IMR-90 (cell line): ENCODE data around the gene TMEM9. TPM values are rescaled to one million over a fixed set of nuclear protein-coding genes. Genes with fewer than 3 reads are reported as not detected.

ENCODE experiments used
- ATAC-seq: fragments of 200-7000 bp; cut with Tn5 transposase; 2 replicates; pipeline ENCODE4 v1.9.1; 2020; ENCODE audit warnings: low read depth, mild to moderate bottlenecking, moderate library complexity
- BruUV-seq: library from RNA; stranded (reverse); fragments of 400-500 nt; replicated peaks from 2 replicates; lab custom pipeline; 2021; lab: Mats Ljungman, UMichigan
- CTCF ChIA-PET: fragments of 300-600 bp; formaldehyde crosslinking; extraction: SDS; loops from one replicate; lab custom pipeline; 2021; ENCODE audit warnings: antibody characterized with exemption; lab: Yijun Ruan, JAX
- POLR2A ChIA-PET: fragments of 300-600 bp; sonication (Branson Sonifier 250); formaldehyde crosslinking; loops from one replicate; lab custom pipeline; 2022; ENCODE audit warnings: antibody characterized with exemption; ENCODE audit not compliant: unreplicated experiment; lab: Charles Lee
- DNase-seq: peaks from one replicate; pipeline ENCODE4 v3.0.0; 2013
- H2AFZ ChIP-seq: replicated peaks from 2 replicates; pipeline ENCODE3; 2013; ENCODE audit warnings: low read length, mild to moderate bottlenecking; ENCODE audit not compliant: poor library complexity
- H2AK5ac ChIP-seq: 2 replicates; pipeline ENCODE4 v1.6.1; 2013; ENCODE audit warnings: low read depth, low read length, inconsistent platforms
- H2AK9ac ChIP-seq: replicated peaks from 2 replicates; pipeline ENCODE3; 2013; ENCODE audit warnings: mild to moderate bottlenecking, low read depth, low read length, moderate library complexity; ENCODE audit not compliant: poor library complexity
- H2BK120ac ChIP-seq: 2 replicates; pipeline ENCODE4 v1.6.1; 2013; ENCODE audit warnings: low read depth, low read length, inconsistent platforms
- H2BK15ac ChIP-seq: 3 replicates; pipeline ENCODE4 v1.6.1; 2013; ENCODE audit warnings: low read depth, low read length, inconsistent platforms
- H2BK20ac ChIP-seq: 2 replicates; pipeline ENCODE4 v1.6.1; 2013; ENCODE audit warnings: low read depth, mild to moderate bottlenecking, inconsistent platforms, low read length, moderate library complexity
- H2BK5ac ChIP-seq: 2 replicates; pipeline ENCODE4 v1.6.1; 2013; ENCODE audit warnings: mild to moderate bottlenecking, low read depth, low read length, inconsistent platforms; ENCODE audit not compliant: poor library complexity, severe bottlenecking
- H3K14ac ChIP-seq: replicated peaks from 2 replicates; pipeline ENCODE4 v1.6.1; 2013; ENCODE audit warnings: low read depth, low read length, inconsistent platforms
- H3K18ac ChIP-seq: 2 replicates; pipeline ENCODE4 v1.6.1; 2013; ENCODE audit warnings: low read depth, low read length, control low read depth
- H3K23ac ChIP-seq: 2 replicates; pipeline ENCODE4 v1.6.1; 2013; ENCODE audit warnings: low read depth, low read length, inconsistent platforms
- H3K27ac ChIP-seq: 2 replicates; pipeline ENCODE4 v1.5.1; 2013; ENCODE audit warnings: mild to moderate bottlenecking, control low read depth, low read length; ENCODE audit not compliant: insufficient read depth
- H3K27me3 ChIP-seq: 2 replicates; pipeline ENCODE4 v1.6.1; 2013; ENCODE audit warnings: low read length; ENCODE audit not compliant: control insufficient read depth, insufficient read depth
- H3K36me3 ChIP-seq: 2 replicates; pipeline ENCODE4 v1.6.1; 2013; ENCODE audit warnings: low read length, mixed read lengths; ENCODE audit not compliant: control insufficient read depth, insufficient read depth
- H3K4ac ChIP-seq: 2 replicates; pipeline ENCODE4 v1.6.1; 2013; ENCODE audit warnings: low read depth, low read length, inconsistent platforms
- H3K4me1 ChIP-seq: 2 replicates; pipeline ENCODE4 v1.6.1; 2013; ENCODE audit warnings: low read length, mixed read lengths; ENCODE audit not compliant: control insufficient read depth, insufficient read depth
- H3K4me2 ChIP-seq: 2 replicates; pipeline ENCODE4 v1.6.1; 2013; ENCODE audit warnings: low read depth, mild to moderate bottlenecking, control low read depth, low read length, moderate library complexity
- H3K4me3 ChIP-seq: 2 replicates; pipeline ENCODE4 v1.5.1; 2013; ENCODE audit warnings: low read depth, mild to moderate bottlenecking, control low read depth, low read length, moderate library complexity; ENCODE audit not compliant: insufficient read depth
- H3K56ac ChIP-seq: 2 replicates; pipeline ENCODE4 v1.6.1; 2013; ENCODE audit warnings: low read length, inconsistent platforms; ENCODE audit not compliant: insufficient read depth; ENCODE audit errors: extremely low read depth
- H3K79me1 ChIP-seq, 2 experiments: 2 replicates each; pipeline ENCODE4 v1.6.1; 2013; ENCODE audit warnings: low read length in 2 of 2, inconsistent platforms in 1 of 2, low read depth in 1 of 2
- H3K9ac ChIP-seq: 2 replicates; pipeline ENCODE4 v1.6.1; 2013; ENCODE audit warnings: low read depth, low read length, control low read depth
- H3K9me1 ChIP-seq: 2 replicates; pipeline ENCODE4 v1.6.1; 2013; ENCODE audit warnings: low read length, inconsistent platforms; ENCODE audit not compliant: insufficient read depth
- H3K9me3 ChIP-seq: 2 replicates; pipeline ENCODE4 v1.6.1; 2013; ENCODE audit warnings: low read length; ENCODE audit not compliant: control insufficient read depth, insufficient read depth
- H4K20me1 ChIP-seq: 2 replicates; pipeline ENCODE4 v1.6.1; 2013; ENCODE audit warnings: low read length, inconsistent platforms; ENCODE audit not compliant: insufficient read depth
- H4K5ac ChIP-seq: 2 replicates; pipeline ENCODE4 v1.6.1; 2013; ENCODE audit warnings: mild to moderate bottlenecking, low read depth, low read length, control low read depth
- H4K8ac ChIP-seq, 2 experiments: 2 replicates each; pipeline ENCODE4 v1.6.1; 2013; ENCODE audit warnings: low read depth in 2 of 2, low read length in 2 of 2, control low read depth in 1 of 2, inconsistent platforms in 1 of 2
- H4K91ac ChIP-seq: 2 replicates; pipeline ENCODE4 v1.6.1; 2013; ENCODE audit warnings: low read depth, low read length, inconsistent platforms; ENCODE audit not compliant: insufficient read depth
- BHLHE40 ChIP-seq: fragments of 150-350 bp; IDR thresholded peaks from 2 replicates; pipeline ENCODE4 v1.6.1; 2016; ENCODE audit warnings: mild to moderate bottlenecking, low read depth, low read length
- CEBPB ChIP-seq: IDR thresholded peaks from 2 replicates; pipeline ENCODE4 v1.6.1; 2012; ENCODE audit warnings: low read depth, low read length, improper control_type of control experiment
- FOS ChIP-seq: fragments of 150-350 bp; IDR thresholded peaks from 2 replicates; pipeline ENCODE4 v1.6.1; 2016; ENCODE audit warnings: low read depth, low read length
- MAZ ChIP-seq: IDR thresholded peaks from 2 replicates; pipeline ENCODE4 v1.6.1; 2012; ENCODE audit warnings: low read depth, mild to moderate bottlenecking, low read length, improper control_type of control experiment, moderate library complexity, borderline replicate concordance
- MXI1 ChIP-seq: IDR thresholded peaks from 2 replicates; pipeline ENCODE4 v1.6.1; 2012; ENCODE audit warnings: low read depth, mild to moderate bottlenecking, low read length, moderate library complexity, borderline replicate concordance
- NFE2L2 ChIP-seq: fragments of 150-350 bp; IDR thresholded peaks from 2 replicates; pipeline ENCODE4 v1.6.1; 2016; ENCODE audit warnings: low read depth, mild to moderate bottlenecking, low read length
- POLR2A ChIP-seq: IDR thresholded peaks from 2 replicates; pipeline ENCODE4 v1.6.1; 2012; ENCODE audit warnings: mild to moderate bottlenecking, low read depth, low read length
- RAD21 ChIP-seq: IDR thresholded peaks from 2 replicates; pipeline ENCODE4 v1.6.1; 2012; ENCODE audit warnings: low read length, improper control_type of control experiment
- RCOR1 ChIP-seq: IDR thresholded peaks from 2 replicates; pipeline ENCODE4 v1.6.1; 2012; ENCODE audit warnings: mild to moderate bottlenecking, low read length, improper control_type of control experiment; ENCODE audit not compliant: insufficient replicate concordance
- RFX5 ChIP-seq: IDR thresholded peaks from 2 replicates; pipeline ENCODE4 v1.8.0; 2012; ENCODE audit warnings: low read depth, mild to moderate bottlenecking, low read length, moderate library complexity
- SMC3 ChIP-seq: fragments of 150-350 bp; IDR thresholded peaks from 2 replicates; pipeline ENCODE4 v1.6.1; 2016; ENCODE audit warnings: low read depth, mild to moderate bottlenecking, antibody characterized with exemption, low read length, moderate library complexity
- WGBS, 2 experiments: methylation state at CpG; one replicate each; pipeline versions ENCODE4 v1.1.5 to v1.1.7; 2013; ENCODE audit warnings: missing lambda C conversion rate in 2 of 2; ENCODE audit not compliant: insufficient read length in 1 of 2; ENCODE audit errors: extremely low coverage in 2 of 2; 5-methylcytosine and 5-hydroxymethylcytosine counted together
- dilution Hi-C: fragments of 300-500 bp; cut with HindIII; formaldehyde crosslinking; loops from one replicate; pipeline ENCODE4 v1.14.3; 2018; ENCODE audit warnings: low sequenced_read_pairs; ENCODE audit not compliant: unreplicated experiment
- in situ Hi-C: fragments of 300-500 bp; cut with MboI; formaldehyde crosslinking; loops from 3 replicates; pipeline ENCODE4 v1.14.3; 2019; ENCODE audit warnings: low sequenced_read_pairs, inconsistent platforms, mixed read lengths
- intact Hi-C: fragments of 100-400 bp; cut with micrococcal nuclease; formaldehyde crosslinking; loops from 2 replicates; pipeline ENCODE4 v1.10.0; 2022
- polyA plus RNA-seq, 3 experiments: library from polyadenylated mRNA; depleted of rRNA; stranded (reverse); fragments of >200 nt; gene quantifications; 2 replicates each; pipeline ENCODE4 v1.2.3, GENCODE V29; 2012; ENCODE audit warnings: low replicate concordance in 1 of 3
- total RNA-seq: library from RNA; depleted of rRNA; stranded (reverse); fragments of >200 nt; gene quantifications from 2 replicates; pipeline ENCODE4 v1.2.3, GENCODE V29; 2012
- TF ChIP-seq, protein P1 (sequence below): fragments of 150-350 bp; IDR thresholded peaks from 2 replicates; pipeline ENCODE4 v1.6.1; 2016; ENCODE audit warnings: low read depth, mild to moderate bottlenecking, low read length, moderate library complexity, borderline replicate concordance
- TF ChIP-seq, protein P2 (sequence below): fragments of 150-350 bp; IDR thresholded peaks from 2 replicates; pipeline ENCODE4 v1.6.1; 2017; ENCODE audit warnings: mild to moderate bottlenecking, antibody characterized with exemption, low read length, low read depth
- TF ChIP-seq, protein P3 (sequence below): conservative IDR thresholded peaks from 2 replicates; pipeline ENCODE4 v1.5.1; 2012; ENCODE audit warnings: mild to moderate bottlenecking, low read depth, low read length, improper control_type of control experiment

The TMEM9 gene
- total and polyA plus RNA-seq, 2 of the 4 experiments (the other 2 are of a cell fraction), result 76.7 to 107 TPM

DNA sequence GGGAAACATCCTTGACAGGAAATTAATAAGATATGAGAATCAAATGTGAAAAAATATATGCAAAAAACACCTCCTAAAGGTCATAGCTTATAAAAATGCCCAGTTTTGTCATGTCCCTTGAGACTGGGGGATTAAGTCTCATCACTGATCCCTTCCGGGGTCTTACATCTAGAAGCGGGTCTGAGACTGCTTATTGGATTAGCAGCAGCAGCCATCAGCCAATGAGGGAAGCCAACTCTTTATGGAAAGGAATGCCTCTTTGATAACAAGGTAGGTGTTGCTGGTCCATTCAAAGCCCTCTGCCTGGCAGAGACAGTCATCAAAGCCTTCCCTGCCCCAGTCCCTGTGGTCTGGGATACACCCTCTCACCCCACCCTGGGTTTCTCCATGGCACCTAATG lies 38.2 kb downstream of the TMEM9 start:
- no peak for DNase-seq
- TF ChIP-seq RAD21 (no peak), RCOR1 (no peak), FOS (no peak), NFE2L2 (no peak), RFX5 (no peak), MXI1 (no peak), POLR2A (no peak), SMC3 (no peak), CEBPB (no peak), MAZ (no peak), BHLHE40 (no peak)
- TF ChIP-seq, protein P1, sequence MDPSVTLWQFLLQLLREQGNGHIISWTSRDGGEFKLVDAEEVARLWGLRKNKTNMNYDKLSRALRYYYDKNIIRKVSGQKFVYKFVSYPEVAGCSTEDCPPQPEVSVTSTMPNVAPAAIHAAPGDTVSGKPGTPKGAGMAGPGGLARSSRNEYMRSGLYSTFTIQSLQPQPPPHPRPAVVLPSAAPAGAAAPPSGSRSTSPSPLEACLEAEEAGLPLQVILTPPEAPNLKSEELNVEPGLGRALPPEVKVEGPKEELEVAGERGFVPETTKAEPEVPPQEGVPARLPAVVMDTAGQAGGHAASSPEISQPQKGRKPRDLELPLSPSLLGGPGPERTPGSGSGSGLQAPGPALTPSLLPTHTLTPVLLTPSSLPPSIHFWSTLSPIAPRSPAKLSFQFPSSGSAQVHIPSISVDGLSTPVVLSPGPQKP, result no peak
- TF ChIP-seq, protein P2, sequence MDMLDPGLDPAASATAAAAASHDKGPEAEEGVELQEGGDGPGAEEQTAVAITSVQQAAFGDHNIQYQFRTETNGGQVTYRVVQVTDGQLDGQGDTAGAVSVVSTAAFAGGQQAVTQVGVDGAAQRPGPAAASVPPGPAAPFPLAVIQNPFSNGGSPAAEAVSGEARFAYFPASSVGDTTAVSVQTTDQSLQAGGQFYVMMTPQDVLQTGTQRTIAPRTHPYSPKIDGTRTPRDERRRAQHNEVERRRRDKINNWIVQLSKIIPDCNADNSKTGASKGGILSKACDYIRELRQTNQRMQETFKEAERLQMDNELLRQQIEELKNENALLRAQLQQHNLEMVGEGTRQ, result no peak
- TF ChIP-seq, protein P3, sequence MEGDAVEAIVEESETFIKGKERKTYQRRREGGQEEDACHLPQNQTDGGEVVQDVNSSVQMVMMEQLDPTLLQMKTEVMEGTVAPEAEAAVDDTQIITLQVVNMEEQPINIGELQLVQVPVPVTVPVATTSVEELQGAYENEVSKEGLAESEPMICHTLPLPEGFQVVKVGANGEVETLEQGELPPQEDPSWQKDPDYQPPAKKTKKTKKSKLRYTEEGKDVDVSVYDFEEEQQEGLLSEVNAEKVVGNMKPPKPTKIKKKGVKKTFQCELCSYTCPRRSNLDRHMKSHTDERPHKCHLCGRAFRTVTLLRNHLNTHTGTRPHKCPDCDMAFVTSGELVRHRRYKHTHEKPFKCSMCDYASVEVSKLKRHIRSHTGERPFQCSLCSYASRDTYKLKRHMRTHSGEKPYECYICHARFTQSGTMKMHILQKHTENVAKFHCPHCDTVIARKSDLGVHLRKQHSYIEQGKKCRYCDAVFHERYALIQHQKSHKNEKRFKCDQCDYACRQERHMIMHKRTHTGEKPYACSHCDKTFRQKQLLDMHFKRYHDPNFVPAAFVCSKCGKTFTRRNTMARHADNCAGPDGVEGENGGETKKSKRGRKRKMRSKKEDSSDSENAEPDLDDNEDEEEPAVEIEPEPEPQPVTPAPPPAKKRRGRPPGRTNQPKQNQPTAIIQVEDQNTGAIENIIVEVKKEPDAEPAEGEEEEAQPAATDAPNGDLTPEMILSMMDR, result no peak
- Histone ChIP-seq H2AFZ (no peak overlapping the region), H3K9me3 (no peaks in the 10 kb centered on the region), H3K18ac (no peak overlapping the region), H3K4ac (no peak overlapping the region), H2BK5ac (no peak overlapping the region), H2BK15ac (no peak overlapping the region), H3K9ac (no peak overlapping the region), H3K4me1 (peaks cover 2% of the 10 kb centered on the region; the same call in 1 of the 2 replicates), H3K27ac (no peak overlapping the region), H2BK120ac (no peak overlapping the region), H4K5ac (no peak overlapping the region), H2AK9ac (no peak overlapping the region), H3K79me1 (no peaks in the 10 kb centered on the region), H3K56ac (no peak overlapping the region), H4K8ac (no peak overlapping the region), H3K14ac (no peak overlapping the region), H3K23ac (no peak overlapping the region), H2BK20ac (no peak overlapping the region), H4K20me1 (no peaks in the 10 kb centered on the region), H2AK5ac (no peak overlapping the region), H4K91ac (no peak overlapping the region), H3K4me2 (no peak overlapping the region), H3K27me3 (peaks cover 54% of the 10 kb centered on the region), H3K9me1 (no peaks in the 10 kb centered on the region), H3K4me3 (no peak overlapping the region), H3K36me3 (no peaks in the 10 kb centered on the region)
- ChIA-PET POLR2A (no interaction called here), CTCF (no interaction called here)
- in situ Hi-C loops, result no loop called here
- BruUV-seq, result no TSS peak
- 85% methylated on average over 2 of the region's 2 CpGs; no CpG with 5 or more reads in 1 of the 2 experiments for WGBS, 2 experiments
- dilution Hi-C loops, result no loop called here
- no peak for ATAC-seq
- intact Hi-C loops, result no loop called here
